Measurements from ENCODE around the gene PCDHB9. TPM values are rescaled to one million over a fixed set of nuclear protein-coding genes. Genes with fewer than 3 reads are reported as not detected.
"Not testable (repeated sequence)": the region's sequence is repeated elsewhere in the genome, so short reads cannot be mapped to it uniquely, and the experiment has no call there.

The PCDHB9 gene
- total RNA-seq, 4 donors from 2014 or later = 0.38 to 2.2 (median 1.2) TPM

DNA sequence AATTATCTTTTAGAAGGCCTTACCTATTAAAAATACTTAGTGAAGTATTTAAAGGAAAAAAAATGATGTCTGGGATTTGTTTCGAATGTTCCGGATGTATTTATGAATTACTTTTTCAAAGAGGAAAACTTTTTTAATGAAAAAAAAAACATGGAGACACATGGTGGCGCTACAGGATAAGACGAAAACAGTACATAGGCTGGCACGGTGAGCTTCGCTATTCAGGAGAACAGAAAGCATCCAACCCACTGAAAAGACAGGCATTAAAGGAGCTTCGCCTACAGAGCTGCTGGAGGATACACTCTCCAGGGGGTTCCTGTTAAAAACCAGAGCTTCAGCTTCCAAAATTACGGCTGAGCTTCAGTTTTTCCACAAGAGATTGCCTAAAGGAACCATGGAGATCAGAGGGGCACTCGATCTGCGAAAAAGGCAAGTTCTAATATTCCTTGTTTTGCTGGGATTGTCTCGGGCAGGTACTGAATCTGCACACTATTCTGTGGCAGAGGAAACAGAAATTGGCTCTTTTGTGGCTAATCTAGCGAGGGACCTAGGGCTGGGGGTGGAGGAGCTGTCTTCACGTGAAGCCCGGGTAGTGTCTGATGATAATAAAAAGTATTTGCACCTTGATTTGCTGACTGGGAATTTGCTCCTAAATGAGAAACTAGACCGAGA lies 36.3 kb downstream of the PCDHB9 start, which contains the start of gene PCDHB14:
PCDHB14 (plus strand) TSS at position 232 of the 672 bp plus-strand sequence; CDS start at position 395, 163 bp downstream.
- 28 to 29% methylated on average over 15 of the region's 15 CpGs for WGBS, 2 donors
- intact Hi-C loops (cut with DNase I; ENCODE audit: low total_unique reads) = no loop called here
- DNase-seq (ENCODE audit: low spot score in 2 of 2) = no peak
- TF ChIP-seq POLR2A (IDR thresholded peaks at IDR 0.05) = no peak
- TF ChIP-seq, protein P1, sequence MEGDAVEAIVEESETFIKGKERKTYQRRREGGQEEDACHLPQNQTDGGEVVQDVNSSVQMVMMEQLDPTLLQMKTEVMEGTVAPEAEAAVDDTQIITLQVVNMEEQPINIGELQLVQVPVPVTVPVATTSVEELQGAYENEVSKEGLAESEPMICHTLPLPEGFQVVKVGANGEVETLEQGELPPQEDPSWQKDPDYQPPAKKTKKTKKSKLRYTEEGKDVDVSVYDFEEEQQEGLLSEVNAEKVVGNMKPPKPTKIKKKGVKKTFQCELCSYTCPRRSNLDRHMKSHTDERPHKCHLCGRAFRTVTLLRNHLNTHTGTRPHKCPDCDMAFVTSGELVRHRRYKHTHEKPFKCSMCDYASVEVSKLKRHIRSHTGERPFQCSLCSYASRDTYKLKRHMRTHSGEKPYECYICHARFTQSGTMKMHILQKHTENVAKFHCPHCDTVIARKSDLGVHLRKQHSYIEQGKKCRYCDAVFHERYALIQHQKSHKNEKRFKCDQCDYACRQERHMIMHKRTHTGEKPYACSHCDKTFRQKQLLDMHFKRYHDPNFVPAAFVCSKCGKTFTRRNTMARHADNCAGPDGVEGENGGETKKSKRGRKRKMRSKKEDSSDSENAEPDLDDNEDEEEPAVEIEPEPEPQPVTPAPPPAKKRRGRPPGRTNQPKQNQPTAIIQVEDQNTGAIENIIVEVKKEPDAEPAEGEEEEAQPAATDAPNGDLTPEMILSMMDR (IDR thresholded peaks at IDR 0.05) = no peak
- H3K4me3 ChIP-seq (ENCODE audit: low read depth, poor library complexity, severe bottlenecking) = no peak within 1 kb of the TSS

GRCh38 chr5:141224844-141225243 lies 37.9 kb downstream of the PCDHB9 start:
- intact Hi-C loops (cut with DNase I; ENCODE audit: low total_unique reads); DNase-seq (ENCODE audit: low spot score in 2 of 2); H3K4me3 ChIP-seq (ENCODE audit: low read depth, poor library complexity, severe bottlenecking): not testable (repeated sequence)
- 20 to 31% methylated on average over 15 to 19 of the region's 40 CpGs for WGBS, 2 donors

DNA sequence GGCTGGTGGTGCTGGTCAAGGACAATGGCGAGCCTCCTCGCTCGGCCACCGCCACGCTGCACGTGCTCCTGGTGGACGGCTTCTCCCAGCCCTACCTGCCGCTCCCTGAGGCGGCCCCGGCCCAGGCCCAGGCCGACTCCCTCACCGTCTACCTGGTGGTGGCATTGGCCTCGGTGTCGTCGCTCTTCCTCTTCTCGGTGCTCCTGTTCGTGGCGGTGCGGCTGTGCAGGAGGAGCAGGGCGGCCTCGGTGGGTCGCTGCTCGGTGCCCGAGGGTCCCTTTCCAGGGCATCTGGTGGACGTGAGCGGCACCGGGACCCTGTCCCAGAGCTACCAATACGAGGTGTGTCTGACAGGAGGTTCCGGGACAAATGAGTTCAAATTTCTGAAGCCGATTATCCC lies 38.5 kb downstream of the PCDHB9 start:
- whole genome bisulfite sequencing, 2 donors = 37 to 38% methylated on average over 20 to 30 of the region's 30 CpGs
- H3K4me3 ChIP-seq (ENCODE audit: low read depth, poor library complexity, severe bottlenecking); DNase-seq (ENCODE audit: low spot score in 2 of 2); intact Hi-C loops (cut with DNase I; ENCODE audit: low total_unique reads): not testable (repeated sequence)

DNA sequence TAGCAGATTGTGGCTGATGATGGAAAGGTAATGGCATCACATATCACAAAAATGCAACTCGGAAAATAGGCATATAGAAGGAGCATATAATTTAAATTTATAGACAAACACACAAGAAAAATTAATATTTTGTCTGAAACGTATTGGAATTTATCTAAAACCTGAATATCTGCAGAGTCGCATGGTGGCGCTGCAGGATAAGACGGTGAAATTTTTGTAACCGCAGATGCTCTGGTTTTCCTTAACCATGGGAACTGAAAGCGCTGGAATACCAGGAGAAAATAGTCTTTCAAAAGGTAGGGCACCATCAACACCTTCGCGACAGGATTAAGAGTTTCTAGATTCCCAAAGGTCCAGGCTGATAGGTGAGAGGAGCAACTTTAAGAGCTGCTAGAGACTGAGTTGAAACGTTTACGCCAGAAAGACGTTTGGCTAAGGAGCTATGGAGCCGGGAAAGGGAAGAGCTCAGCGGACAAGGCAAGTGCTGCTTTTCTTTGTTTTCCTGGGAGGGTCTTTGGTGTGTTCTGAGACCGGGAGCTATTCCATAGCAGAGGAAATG lies 47.2 kb downstream of the PCDHB9 start:
- TF ChIP-seq POLR2A (IDR thresholded peaks at IDR 0.05) = no peak
- TF ChIP-seq, protein P1 (IDR thresholded peaks at IDR 0.05) = no peak
- DNase-seq (ENCODE audit: low spot score in 2 of 2) = no peak
- WGBS, 2 donors = 8 to 10% methylated on average over 15 of the region's 15 CpGs

DNA sequence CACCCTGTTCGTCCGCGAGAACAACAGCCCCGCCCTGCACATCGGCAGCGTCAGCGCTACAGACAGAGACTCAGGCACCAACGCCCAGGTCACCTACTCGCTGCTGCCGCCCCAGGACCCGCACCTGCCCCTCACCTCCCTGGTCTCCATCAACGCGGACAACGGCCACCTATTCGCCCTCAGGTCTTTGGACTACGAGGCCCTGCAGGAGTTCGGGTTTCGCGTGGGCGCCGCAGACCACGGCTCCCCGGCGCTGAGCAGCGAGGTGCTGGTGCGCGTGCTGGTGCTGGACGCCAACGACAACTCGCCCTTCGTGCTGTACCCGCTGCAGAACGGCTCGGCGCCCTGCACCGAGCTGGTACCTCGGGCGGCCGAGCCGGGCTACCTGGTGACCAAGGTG lies 49.0 kb downstream of the PCDHB9 start:
- intact Hi-C loops (cut with DNase I; ENCODE audit: low total_unique reads); H3K4me3 ChIP-seq (ENCODE audit: low read depth, poor library complexity, severe bottlenecking); DNase-seq (ENCODE audit: low spot score in 2 of 2): not testable (repeated sequence)
- 21 to 32% methylated on average over 23 to 37 of the region's 40 CpGs for WGBS, 2 donors

More for the DNA sequence above, 47.2 kb downstream of the PCDHB9 start:
- H3K4me3 ChIP-seq (ENCODE audit: low read depth, poor library complexity, severe bottlenecking) = no peak overlapping the region
- intact Hi-C loops (cut with DNase I; ENCODE audit: low total_unique reads) = no loop called here

DNA sequence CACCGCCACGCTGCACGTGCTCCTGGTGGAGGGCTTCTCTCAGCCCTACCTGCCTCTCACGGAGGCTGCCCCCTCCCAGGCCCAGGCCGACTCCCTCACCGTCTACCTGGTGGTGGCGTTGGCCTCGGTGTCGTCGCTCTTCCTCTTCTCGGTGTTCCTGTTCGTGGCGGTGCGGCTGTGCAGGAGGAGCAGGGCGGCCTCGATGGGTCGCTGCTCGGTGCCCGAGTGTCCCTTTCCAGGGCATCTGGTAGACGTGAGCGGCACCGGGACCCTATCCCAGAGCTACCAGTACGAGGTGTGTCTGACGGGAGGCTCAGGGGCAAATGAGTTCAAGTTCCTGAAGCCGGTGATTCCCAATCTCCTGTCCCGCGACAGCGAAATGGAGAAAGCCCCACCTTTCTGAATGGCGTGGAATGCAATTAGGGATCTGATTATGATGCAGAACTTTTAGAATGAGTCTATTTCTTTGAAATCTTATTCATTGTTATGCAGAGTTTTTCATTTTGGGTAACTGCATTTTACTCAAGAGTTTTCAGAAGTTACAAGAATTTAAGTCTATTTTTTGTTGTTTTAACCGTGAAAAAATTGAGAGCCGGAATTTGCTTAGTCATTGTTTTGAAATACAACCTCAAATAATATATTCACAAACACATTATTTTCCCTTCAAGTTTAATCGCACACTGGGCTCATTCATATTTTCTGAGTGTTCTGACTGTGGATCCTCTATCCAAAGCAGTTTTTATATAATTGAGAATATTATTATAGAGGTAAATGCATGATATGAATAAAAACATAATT lies 49.8 kb downstream of the PCDHB9 start:
- intact Hi-C loops (cut with DNase I; ENCODE audit: low total_unique reads) = no loop called here
- no peak overlapping the region for H3K4me3 ChIP-seq (ENCODE audit: low read depth, poor library complexity, severe bottlenecking)
- TF ChIP-seq POLR2A (IDR thresholded peaks at IDR 0.05) = no peak
- TF ChIP-seq, protein P1 (IDR thresholded peaks at IDR 0.05) = no peak
- no peak for DNase-seq (ENCODE audit: low spot score in 2 of 2)
- WGBS, 2 donors = 16 to 25% methylated on average over 22 to 32 of the region's 32 CpGs

Other genes with a start within 250 kb of the PCDHB9 start
- under 1 TPM in 3 of 4 donors, not detected in 1; 0.21 to 0.29 (median 0.27) TPM for gene PCDHAC2, start 220.7 kb upstream of the PCDHB9 start, total RNA-seq
- not detected for gene PCDHB1, start 135.8 kb upstream of the PCDHB9 start, total RNA-seq
- 1 to 10 TPM; 2.3 to 6.2 (median 3.2) TPM for gene PCDHB2, start 92.5 kb upstream of the PCDHB9 start, total RNA-seq
- 1 to 10 TPM in 3 of 4 donors, under 1 TPM in 1; 0.84 to 1.6 (median 1.3) TPM for gene PCDHB3, start 86.7 kb upstream of the PCDHB9 start, total RNA-seq
- 1 to 10 TPM; 1.1 to 2.8 (median 2.0) TPM for gene PCDHB4, start 65.3 kb upstream of the PCDHB9 start, total RNA-seq
- 1 to 10 TPM in 2 of 4 donors, under 1 TPM in 1, not detected in 1; 0.49 to 4.9 (median 1.4) TPM for gene PCDHB5, start 52.0 kb upstream of the PCDHB9 start, total RNA-seq
- gene PCDHB6, start 37.1 kb upstream of the PCDHB9 start, total RNA-seq = 1 to 10 TPM in 2 of 4 donors, under 1 TPM in 1, not detected in 1; 0.93 to 1.3 (median 1.3) TPM
- 1 to 10 TPM in 1 of 4 donors, under 1 TPM in 3; 0.49 to 1.1 (median 0.58) TPM for gene PCDHB7, start 14.5 kb upstream of the PCDHB9 start, total RNA-seq
- gene PCDHB8, start 9.4 kb upstream of the PCDHB9 start, total RNA-seq = 1 to 10 TPM in 2 of 4 donors, under 1 TPM in 2; 0.10 to 1.2 (median 0.76) TPM
- gene PCDHB16, start 4.8 kb upstream of the PCDHB9 start, total RNA-seq = 1 to 10 TPM in 3 of 4 donors, under 1 TPM in 1; 0.55 to 3.2 (median 1.9) TPM
- gene PCDHB10, start 5.2 kb downstream of the PCDHB9 start, total RNA-seq = 1 to 10 TPM in 2 of 4 donors, under 1 TPM in 2; 0.19 to 1.5 (median 0.76) TPM
- gene PCDHB11, start 12.5 kb downstream of the PCDHB9 start, total RNA-seq = 1 to 10 TPM in 3 of 4 donors, under 1 TPM in 1; 0.63 to 1.7 (median 1.4) TPM
- gene PCDHB12, start 21.6 kb downstream of the PCDHB9 start, total RNA-seq = 1 to 10 TPM in 2 of 4 donors, under 1 TPM in 1, not detected in 1; 0.49 to 3.2 (median 2.3) TPM
- gene PCDHB13, start 26.8 kb downstream of the PCDHB9 start, total RNA-seq = 1 to 10 TPM; 3.3 to 9.0 (median 5.0) TPM
- gene PCDHB14, start 36.2 kb downstream of the PCDHB9 start, total RNA-seq = 1 to 10 TPM; 5.4 to 7.5 (median 6.2) TPM
- gene PCDHB15, start 58.2 kb downstream of the PCDHB9 start, total RNA-seq = 1 to 10 TPM in 3 of 4 donors, under 1 TPM in 1; 0.46 to 2.0 (median 1.4) TPM
- 1 to 10 TPM in 1 of 4 donors, under 1 TPM in 2, not detected in 1; 0.66 to 5.0 (median 0.67) TPM for gene SLC25A2, start 116.9 kb downstream of the PCDHB9 start, total RNA-seq
- 10 to 100 TPM; 46.9 to 76.0 (median 64.9) TPM for gene TAF7, start 133.6 kb downstream of the PCDHB9 start, total RNA-seq
- gene PCDHGA1, start 143.4 kb downstream of the PCDHB9 start, total RNA-seq = under 1 TPM in 3 of 4 donors, not detected in 1; 0.52 to 0.54 (median 0.53) TPM
- 1 to 10 TPM; 1.4 to 5.3 (median 1.9) TPM for gene PCDHGA2, start 151.6 kb downstream of the PCDHB9 start, total RNA-seq
- gene PCDHGA3, start 156.7 kb downstream of the PCDHB9 start, total RNA-seq = 1 to 10 TPM; 1.0 to 3.5 (median 2.9) TPM
- gene PCDHGB1, start 162.9 kb downstream of the PCDHB9 start, total RNA-seq = 1 to 10 TPM in 3 of 4 donors, under 1 TPM in 1; 0.30 to 1.3 (median 1.1) TPM
- 1 to 10 TPM in 3 of 4 donors, under 1 TPM in 1; 0.25 to 4.3 (median 2.4) TPM for gene PCDHGA4, start 167.9 kb downstream of the PCDHB9 start, total RNA-seq
- gene PCDHGB2, start 172.8 kb downstream of the PCDHB9 start, total RNA-seq = 1 to 10 TPM; 2.1 to 4.0 (median 2.6) TPM
- gene PCDHGA5, start 177.0 kb downstream of the PCDHB9 start, total RNA-seq = 1 to 10 TPM in 3 of 4 donors, under 1 TPM in 1; 0.51 to 3.4 (median 1.6) TPM
- 1 to 10 TPM; 3.0 to 7.9 (median 4.8) TPM for gene PCDHGB3, start 183.1 kb downstream of the PCDHB9 start, total RNA-seq
- gene PCDHGA6, start 186.7 kb downstream of the PCDHB9 start, total RNA-seq = 1 to 10 TPM; 2.5 to 3.7 (median 3.6) TPM
- 1 to 10 TPM; 2.2 to 2.5 (median 2.5) TPM for gene PCDHGA7, start 195.6 kb downstream of the PCDHB9 start, total RNA-seq
- gene PCDHGB4, start 200.5 kb downstream of the PCDHB9 start, total RNA-seq = 1 to 10 TPM; 5.2 to 8.9 (median 8.4) TPM
- 1 to 10 TPM in 3 of 4 donors, under 1 TPM in 1; 0.97 to 2.2 (median 1.6) TPM for gene PCDHGA8, start 205.5 kb downstream of the PCDHB9 start, total RNA-seq
- 10 to 100 TPM; 12.3 to 17.6 (median 14.6) TPM for gene PCDHGB5, start 210.8 kb downstream of the PCDHB9 start, total RNA-seq
- gene PCDHGA9, start 215.6 kb downstream of the PCDHB9 start, total RNA-seq = 1 to 10 TPM; 5.6 to 8.2 (median 6.3) TPM
- 1 to 10 TPM; 4.4 to 7.4 (median 6.6) TPM for gene PCDHGB6, start 220.9 kb downstream of the PCDHB9 start, total RNA-seq
- 10 to 100 TPM in 1 of 4 donors, 1 to 10 TPM in 3; 6.8 to 11.7 (median 8.3) TPM for gene PCDHGA10, start 225.8 kb downstream of the PCDHB9 start, total RNA-seq
- gene PCDHGB7, start 230.5 kb downstream of the PCDHB9 start, total RNA-seq = 10 to 100 TPM in 2 of 4 donors, 1 to 10 TPM in 2; 8.0 to 11.3 (median 10.1) TPM
- 1 to 10 TPM; 3.2 to 6.9 (median 3.7) TPM for gene PCDHGA11, start 233.9 kb downstream of the PCDHB9 start, total RNA-seq
- gene PCDHGA12, start 243.3 kb downstream of the PCDHB9 start, total RNA-seq = 1 to 10 TPM; 3.4 to 9.1 (median 6.3) TPM